SK-N-MC (cell line): ENCODE results near the gene ANKS1B.
"Not testable (repeated sequence)": the region's sequence is repeated elsewhere in the genome, so short reads cannot be mapped to it uniquely, and the experiment has no call there.

Experiments used
- DNase-seq: peaks from one replicate; pipeline ENCODE4 v3.0.0-alpha.2; 2011; ENCODE audit warnings: low read depth, low spot score
- H3K27ac ChIP-seq: fragments of 200-600 bp; sonication (generic); 2 replicates; pipeline ENCODE4 v1.5.1; 2016; ENCODE audit warnings: mixed run types
- H3K36me3 ChIP-seq: fragments of 200-600 bp; sonication (generic); 2 replicates; pipeline ENCODE4 v1.6.1; 2017; ENCODE audit warnings: antibody characterized with exemption, low read length, mixed read lengths; ENCODE audit not compliant: insufficient read depth
- H3K4me3 ChIP-seq: fragments of 200-600 bp; sonication (generic); 2 replicates; pipeline ENCODE4 v1.5.1; 2016
- H3K9ac ChIP-seq: fragments of 200-600 bp; sonication (generic); 2 replicates; pipeline ENCODE4 v1.8.0; 2017; ENCODE audit warnings: mixed run types, mixed read lengths; ENCODE audit not compliant: insufficient read length
- H3K9me3 ChIP-seq: fragments of 200-600 bp; sonication (generic); 2 replicates; pipeline ENCODE4 v1.6.1; 2017; ENCODE audit warnings: low read depth, mild to moderate bottlenecking, antibody characterized with exemption, low read length, moderate library complexity, mixed read lengths
- EZH2 ChIP-seq: fragments of 200-600 bp; sonication (generic); IDR thresholded peaks from one replicate; pipeline ENCODE4 v1.6.1; 2017; ENCODE audit warnings: antibody characterized with exemption
- FOXP2 ChIP-seq: optimal IDR thresholded peaks from 2 replicates; pipeline ENCODE3; 2011; ENCODE audit warnings: mild to moderate bottlenecking, moderate library complexity; ENCODE audit not compliant: insufficient read depth; ENCODE audit errors: extremely low read length, control extremely low read depth
- POLR2AphosphoS5 ChIP-seq: IDR thresholded peaks from 2 replicates; pipeline ENCODE4 v1.6.1; 2012; ENCODE audit warnings: mild to moderate bottlenecking, low read depth, low read length, borderline replicate concordance

The ANKS1B gene

GRCh38 chr12:99043319-99043914 is 941.3 kb downstream of the ANKS1B start:
- no peaks in the 10 kb centered on the region for H3K36me3 ChIP-seq
- H3K9ac ChIP-seq, result no peak overlapping the region
- no peaks in the 10 kb centered on the region for H3K9me3 ChIP-seq
- no peak for DNase-seq
- no peak overlapping the region for H3K4me3 ChIP-seq
- H3K27ac ChIP-seq, result no peak overlapping the region
- TF ChIP-seq FOXP2 (no peak), POLR2AphosphoS5 (no peak), EZH2 (no peak)

GRCh38 chr12:99042226-99042625 is 942.5 kb downstream of the ANKS1B start:
- no peak for TF ChIP-seq POLR2AphosphoS5
- no peak for TF ChIP-seq FOXP2
- Histone ChIP-seq H3K27ac (no peak overlapping the region), H3K9me3 (no peaks in the 10 kb centered on the region), H3K36me3 (no peaks in the 10 kb centered on the region), H3K9ac (no peak overlapping the region), H3K4me3 (no peak overlapping the region)
- no peak for DNase-seq

GRCh38 chr12:99039367-99040120 is 945.2 kb downstream of the ANKS1B start:
- no peak for DNase-seq
- no peaks in the 10 kb centered on the region for H3K9me3 ChIP-seq
- no peaks in the 10 kb centered on the region for H3K36me3 ChIP-seq
- TF ChIP-seq FOXP2 (no peak), EZH2 (no peak), POLR2AphosphoS5 (no peak)
- H3K4me3 ChIP-seq, result no peak overlapping the region
- H3K27ac ChIP-seq, result no peak overlapping the region
- no peak overlapping the region for H3K9ac ChIP-seq

GRCh38 chr12:99036566-99036965 is 948.2 kb downstream of the ANKS1B start:
- H3K9me3 ChIP-seq, result no peaks in the 10 kb centered on the region
- no peaks in the 10 kb centered on the region for H3K36me3 ChIP-seq
- DNase-seq, result no peak
- no peak overlapping the region for H3K27ac ChIP-seq
- H3K4me3 ChIP-seq, result no peak overlapping the region
- TF ChIP-seq POLR2AphosphoS5 (no peak), EZH2 (no peak)
- H3K9ac ChIP-seq, result no peak overlapping the region

- H3K27ac ChIP-seq, result no peak overlapping the region
- no peak for DNase-seq
- no peaks in the 10 kb centered on the region for H3K36me3 ChIP-seq
- no peak for TF ChIP-seq EZH2
- TF ChIP-seq FOXP2, result no peak
- no peak for TF ChIP-seq POLR2AphosphoS5
- no peaks in the 10 kb centered on the region for H3K9me3 ChIP-seq
- no peak overlapping the region for H3K4me3 ChIP-seq
- H3K9ac ChIP-seq, result no peak overlapping the region
These were observed 948.9 kb downstream of the ANKS1B start for GRCh38 chr12:99035803-99036202.

GRCh38 chr12:99034201-99034600 is 950.5 kb downstream of the ANKS1B start:
- H3K9me3 ChIP-seq, H3K4me3 ChIP-seq, H3K27ac ChIP-seq, H3K9ac ChIP-seq, DNase-seq, H3K36me3 ChIP-seq: not testable (repeated sequence)

GRCh38 chr12:99029511-99030271 is 955.0 kb downstream of the ANKS1B start:
- TF ChIP-seq EZH2, result no peak
- no peak for TF ChIP-seq POLR2AphosphoS5
- no peak for TF ChIP-seq FOXP2
- Histone ChIP-seq H3K27ac (no peak overlapping the region), H3K36me3 (no peaks in the 10 kb centered on the region), H3K9ac (no peak overlapping the region), H3K9me3 (no peaks in the 10 kb centered on the region), H3K4me3 (no peak overlapping the region)
- DNase-seq, result no peak

- no peak for TF ChIP-seq FOXP2
- TF ChIP-seq EZH2, result no peak
- TF ChIP-seq POLR2AphosphoS5, result no peak
- H3K4me3 ChIP-seq, result no peak overlapping the region
- no peak for DNase-seq
- H3K36me3 ChIP-seq, result no peaks in the 10 kb centered on the region
- no peak overlapping the region for H3K9ac ChIP-seq
- no peaks in the 10 kb centered on the region for H3K9me3 ChIP-seq
- no peak overlapping the region for H3K27ac ChIP-seq
These were observed 957.3 kb downstream of the ANKS1B start for GRCh38 chr12:99027461-99027860.
